ENCODE results near the gene CECR2.

- TF ChIP-seq CTCF (IDR thresholded peaks at IDR 0.05; ENCODE audit: low read depth, low read length, poor library complexity, severe bottlenecking) (no peak), EZH2phosphoT487 (IDR thresholded peaks at IDR 0.05; ENCODE audit: borderline replicate concordance, low read length) (no peak)
Measured at GRCh38 chr22:17319546-17319945, 49.7 kb upstream of the CECR2 start.

All from DOHH2 (cell line).